GM19023 (cell line): ENCODE measurements around the gene AGBL5.
"Not testable (repeated sequence)": the region's sequence is repeated elsewhere in the genome, so short reads cannot be mapped to it uniquely, and the experiment has no call there.

ENCODE experiments used
- ATAC-seq: cut with Tn5 transposase; IDR thresholded peaks from one replicate; pipeline ENCODE4 v1.9.1; 2021; ENCODE audit warnings: mild to moderate bottlenecking, moderate library complexity; ENCODE audit not compliant: unreplicated experiment

The AGBL5 gene

GRCh38 chr2:27073782-27074181 is 22.3 kb downstream of the AGBL5 start:
- no peak for ATAC-seq

DNA sequence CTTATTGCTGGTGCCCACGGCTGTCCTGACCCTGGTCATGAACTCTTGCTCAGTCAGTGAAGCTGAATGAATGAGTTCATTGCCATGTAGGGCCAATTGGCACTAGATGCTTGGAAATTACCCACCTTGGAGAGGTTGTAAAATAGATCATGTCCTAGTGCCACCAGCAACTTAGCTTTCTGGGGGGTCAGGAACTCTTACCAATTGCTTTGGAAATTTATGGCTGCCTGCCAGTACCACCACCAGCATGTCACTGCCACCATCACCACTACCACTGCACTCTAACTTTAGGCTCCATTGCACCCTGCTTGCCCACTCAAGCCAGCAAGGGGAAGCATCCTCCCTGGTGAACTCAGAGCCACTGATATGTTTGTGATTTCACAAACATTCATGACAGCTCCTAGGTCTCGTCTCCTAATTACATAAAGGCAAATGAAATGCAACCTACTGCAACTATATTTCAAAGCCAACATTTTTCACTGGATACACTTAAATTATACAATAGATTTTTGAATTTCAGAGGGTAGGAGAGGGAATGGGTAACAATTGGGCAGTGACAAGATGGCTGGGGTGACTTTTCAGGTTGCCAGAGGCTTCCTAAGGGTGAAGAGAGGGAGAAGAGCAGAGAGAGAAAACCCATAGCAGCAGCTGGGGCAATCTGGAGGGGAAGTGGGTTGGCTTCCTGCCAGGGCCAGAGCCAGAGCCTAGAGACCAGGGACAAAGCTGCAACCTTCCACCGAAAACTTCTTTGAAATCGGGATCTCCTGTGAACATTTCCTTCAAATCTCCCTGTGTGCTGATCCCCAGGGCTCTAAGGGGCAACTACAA is 23.5 kb downstream of the AGBL5 start:
- ATAC-seq: no peak

DNA sequence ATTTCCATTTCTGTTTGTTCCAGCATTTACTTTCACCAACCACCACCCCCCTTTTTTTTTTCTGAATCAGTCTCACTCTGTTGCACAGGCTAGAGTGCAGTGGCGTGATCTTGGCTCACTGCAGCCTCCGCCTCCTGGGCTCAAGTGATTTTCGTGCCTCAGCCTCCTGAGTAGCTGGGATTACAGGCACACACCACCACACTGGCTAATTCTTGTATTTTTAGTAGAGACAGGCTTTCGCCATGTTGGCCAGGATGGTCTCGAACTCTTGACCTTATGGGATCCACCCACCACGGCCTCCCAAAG is 24.1 kb downstream of the AGBL5 start:
- ATAC-seq: not testable (repeated sequence)

GRCh38 chr2:27076323-27076722 is 24.9 kb downstream of the AGBL5 start:
- ATAC-seq: no peak

DNA sequence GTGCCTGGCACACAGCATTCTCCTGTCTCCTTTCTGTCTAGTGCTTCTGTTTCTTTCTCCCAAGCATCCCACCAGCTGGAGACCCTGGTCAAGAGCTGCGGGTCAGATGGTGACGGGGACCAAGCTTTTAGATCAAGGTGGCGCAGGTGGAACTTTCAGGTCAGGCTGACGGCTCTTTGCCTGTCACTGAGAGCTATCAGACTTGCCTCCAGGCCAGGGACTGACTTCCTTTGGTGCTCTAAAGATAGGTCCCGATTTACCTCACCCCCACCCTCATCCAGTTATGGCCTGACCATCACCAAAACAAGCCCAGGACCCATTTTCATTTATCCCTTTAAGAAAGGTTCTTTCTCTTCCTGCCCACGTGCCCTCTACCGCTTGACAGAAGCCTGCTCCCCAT is 25.8 kb downstream of the AGBL5 start:
- ATAC-seq: no peak

DNA sequence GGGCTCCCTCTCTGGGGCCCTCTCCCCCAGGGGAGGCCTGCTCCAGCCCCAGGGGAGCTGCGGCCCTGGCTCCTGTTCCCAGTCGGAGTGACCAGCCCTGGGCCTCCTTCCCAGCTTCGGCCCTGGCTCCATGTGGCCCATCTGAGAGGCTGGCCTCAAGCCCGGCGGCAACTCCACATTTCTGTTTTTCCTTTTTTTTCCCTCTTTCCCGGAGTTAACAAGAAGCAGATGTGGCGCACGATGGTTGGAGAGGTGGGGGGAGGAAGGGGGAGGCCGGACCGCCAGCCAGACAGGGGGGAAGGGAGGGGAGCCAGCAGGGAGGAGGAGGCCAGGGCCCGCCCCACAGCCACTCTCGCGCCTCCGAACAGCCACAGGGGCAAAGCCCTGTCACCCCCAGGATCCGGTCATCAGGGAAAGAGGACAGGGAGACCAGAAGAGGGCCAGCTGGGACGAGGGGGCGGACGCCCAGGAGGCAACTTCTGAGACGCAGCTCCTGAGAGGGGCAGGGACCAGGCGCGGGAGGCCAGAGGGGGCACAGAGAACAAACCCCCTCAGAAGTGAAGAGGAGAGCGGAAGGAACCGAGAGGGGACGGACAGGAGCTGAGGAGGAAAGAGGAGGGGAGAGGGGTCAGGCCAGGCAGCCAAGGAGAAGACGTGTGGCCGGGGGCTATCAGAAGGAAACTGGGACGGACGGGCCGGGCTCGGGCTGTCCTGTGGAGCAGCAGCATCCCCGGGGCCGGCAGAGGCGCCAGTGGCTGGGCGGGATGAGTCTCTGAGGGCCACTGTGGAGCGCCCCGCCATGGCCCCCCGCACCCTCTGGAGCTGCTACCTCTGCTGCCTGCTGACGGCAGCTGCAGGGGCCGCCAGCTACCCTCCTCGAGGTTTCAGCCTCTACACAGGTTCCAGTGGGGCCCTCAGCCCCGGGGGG is 27.1 kb downstream of the AGBL5 start, which contains the start of gene EMILIN1:
EMILIN1 (plus strand) TSS at position 349 of the 928 bp plus-strand sequence; CDS start at position 800, 451 bp downstream.
- no peak for ATAC-seq

DNA sequence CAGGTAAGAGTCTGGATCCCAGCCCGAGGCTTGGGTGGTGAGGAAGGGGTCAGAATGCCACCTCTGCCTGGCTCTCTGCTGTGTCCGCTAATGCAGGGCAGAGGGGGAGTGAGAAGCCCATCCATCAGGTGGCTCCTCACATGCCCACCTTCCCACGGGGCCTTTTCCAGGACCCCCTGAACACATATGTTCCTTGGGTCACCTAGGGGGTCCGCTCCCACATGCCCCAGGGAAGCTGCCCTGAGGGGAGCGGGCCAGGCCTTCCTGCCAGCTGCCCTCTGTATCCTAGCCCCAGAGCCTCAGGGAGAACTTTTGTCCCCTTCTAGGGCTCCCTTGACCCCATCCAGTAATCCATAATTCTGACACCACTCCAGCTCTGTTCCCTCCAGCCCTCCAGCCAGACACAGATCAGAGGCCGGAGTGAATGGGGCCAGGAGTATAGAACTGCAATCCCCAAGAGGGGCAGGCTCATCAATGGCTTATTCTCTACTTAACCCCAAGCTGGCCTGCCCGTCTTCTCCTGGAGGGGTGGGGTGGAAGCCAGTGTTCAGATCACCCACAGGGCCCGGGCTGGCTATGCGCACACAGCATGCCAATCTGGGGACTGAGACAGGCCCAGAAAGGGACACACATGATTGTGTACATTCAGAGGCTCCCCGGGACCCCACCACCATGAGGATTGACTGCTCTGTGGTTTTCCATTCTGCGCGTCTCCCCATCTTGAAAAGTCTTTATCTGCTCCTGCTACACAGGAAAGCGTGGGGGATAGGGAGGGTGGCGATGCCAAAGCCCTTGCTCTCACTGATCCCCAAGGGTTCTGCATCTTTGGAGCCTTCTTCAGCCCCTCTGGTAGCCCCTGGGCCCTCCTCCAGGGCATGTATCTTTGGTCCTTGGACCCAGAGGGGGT is 28.0 kb downstream of the AGBL5 start:
- ATAC-seq: no peak

- no peak for ATAC-seq
Measured at GRCh38 chr2:27080140-27080469, 28.6 kb downstream of the AGBL5 start.

DNA sequence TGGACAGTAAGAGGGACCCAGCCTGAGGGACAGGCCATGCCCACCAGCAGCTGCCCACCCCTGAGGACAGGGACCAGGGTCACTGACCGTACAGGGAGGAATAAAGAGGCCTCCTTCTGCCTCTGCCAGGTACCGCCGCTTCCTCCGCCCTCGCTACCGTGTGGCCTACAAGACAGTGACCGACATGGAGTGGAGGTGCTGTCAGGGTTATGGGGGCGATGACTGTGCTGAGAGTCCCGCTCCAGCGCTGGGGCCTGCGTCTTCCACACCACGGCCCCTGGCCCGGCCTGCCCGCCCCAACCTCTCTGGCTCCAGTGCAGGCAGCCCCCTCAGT is 29.1 kb downstream of the AGBL5 start:
- no peak for ATAC-seq

GRCh38 chr2:27081984-27082772 is 30.7 kb downstream of the AGBL5 start:
- no peak for ATAC-seq

- no peak for ATAC-seq
Measured at GRCh38 chr2:27082773-27083409, 31.4 kb downstream of the AGBL5 start.

- ATAC-seq: no peak
Measured at GRCh38 chr2:27083410-27084296, 32.2 kb downstream of the AGBL5 start.

- ATAC-seq: no peak
Measured at GRCh38 chr2:27084297-27085061, 33.0 kb downstream of the AGBL5 start.

DNA sequence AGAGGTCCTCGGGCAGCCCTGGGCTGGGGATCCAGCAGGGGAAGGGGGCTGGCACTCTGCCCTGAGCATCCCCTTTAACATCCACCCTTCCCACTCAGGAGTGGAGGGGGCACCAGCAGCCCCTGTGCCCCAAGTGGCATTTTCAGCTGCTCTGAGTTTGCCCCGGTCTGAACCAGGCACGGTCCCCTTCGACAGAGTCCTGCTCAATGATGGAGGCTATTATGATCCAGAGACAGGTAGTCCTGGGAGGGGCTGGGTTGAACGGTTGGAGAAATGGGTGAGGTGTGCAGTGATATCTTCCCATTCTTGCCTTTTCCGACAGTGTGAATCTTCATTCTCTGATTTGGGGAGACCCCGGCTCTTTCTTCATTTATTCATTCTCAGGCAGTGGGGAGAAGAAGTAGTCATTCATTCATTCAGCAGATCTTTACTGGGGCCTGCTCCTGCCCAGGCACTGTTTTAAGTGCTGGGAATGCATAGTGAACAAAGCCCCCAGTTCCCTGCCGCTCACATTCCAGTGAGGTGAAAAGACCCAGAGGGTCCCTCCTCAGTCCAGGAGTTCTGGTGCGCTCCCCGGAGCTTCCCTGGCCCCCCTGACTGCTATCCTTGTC is 33.7 kb downstream of the AGBL5 start:
- ATAC-seq: no peak

DNA sequence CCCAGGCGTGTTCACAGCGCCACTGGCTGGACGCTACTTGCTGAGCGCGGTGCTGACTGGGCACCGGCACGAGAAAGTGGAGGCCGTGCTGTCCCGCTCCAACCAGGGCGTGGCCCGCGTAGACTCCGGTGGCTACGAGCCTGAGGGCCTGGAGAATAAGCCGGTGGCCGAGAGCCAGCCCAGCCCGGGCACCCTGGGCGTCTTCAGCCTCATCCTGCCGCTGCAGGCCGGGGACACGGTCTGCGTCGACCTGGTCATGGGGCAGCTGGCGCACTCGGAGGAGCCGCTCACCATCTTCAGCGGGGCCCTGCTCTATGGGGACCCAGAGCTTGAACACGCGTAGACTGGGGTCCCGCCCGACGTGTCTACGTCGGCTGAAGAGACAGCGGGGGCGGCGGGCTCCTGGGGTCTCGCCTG is 34.2 kb downstream of the AGBL5 start:
- ATAC-seq: peak; percentile 4

DNA sequence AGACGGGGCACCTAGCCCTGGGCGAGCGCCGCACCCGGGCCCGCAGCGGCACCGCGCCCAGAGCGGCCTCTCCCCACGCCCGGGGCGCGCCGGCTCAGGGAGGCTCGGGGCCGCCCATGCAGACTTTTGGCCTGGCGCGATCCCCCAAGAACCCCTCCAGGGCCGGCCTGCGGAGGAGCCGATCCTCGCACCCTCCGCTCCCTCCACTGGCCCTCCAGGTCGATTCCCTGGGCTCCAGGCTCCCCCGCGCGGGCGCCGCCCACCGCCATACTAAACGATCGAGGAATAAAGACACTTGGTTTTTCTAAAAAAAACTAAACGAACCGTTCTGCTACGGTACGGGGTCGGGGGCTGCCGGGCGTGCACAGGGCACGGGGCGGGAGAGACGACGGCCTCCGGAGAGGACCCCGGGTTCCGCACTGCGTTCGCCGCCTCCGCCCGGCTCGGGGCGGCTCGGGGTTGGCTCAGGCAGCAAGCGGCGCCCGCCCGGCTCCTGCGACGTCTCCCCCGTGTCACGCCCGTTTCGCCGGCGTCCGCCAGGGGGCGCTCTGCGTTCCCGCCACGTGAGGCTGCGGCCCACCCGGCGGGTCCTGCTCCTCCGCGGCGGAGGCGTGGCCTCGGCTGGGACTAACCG is 34.7 kb downstream of the AGBL5 start:
- ATAC-seq: peak; percentile 78
